Spleen (tissue), 3 donors: Measurements from ENCODE around the gene ALDH1B1.

Experiments used
- POLR2A ChIP-seq, 3 donors: fragments of 450-650 bp; IDR thresholded peaks; one replicate each; pipeline ENCODE4 v1.5.1; 2017; ENCODE audit warnings: antibody characterized with exemption in 3 of 3, mild to moderate bottlenecking in 1 of 3
- POLR2AphosphoS5 ChIP-seq, 3 donors: sonication (generic); formaldehyde crosslinking; IDR thresholded peaks; one replicate each; pipeline ENCODE4 v1.5.1; 2017; ENCODE audit warnings: antibody characterized with exemption in 3 of 3

DNA sequence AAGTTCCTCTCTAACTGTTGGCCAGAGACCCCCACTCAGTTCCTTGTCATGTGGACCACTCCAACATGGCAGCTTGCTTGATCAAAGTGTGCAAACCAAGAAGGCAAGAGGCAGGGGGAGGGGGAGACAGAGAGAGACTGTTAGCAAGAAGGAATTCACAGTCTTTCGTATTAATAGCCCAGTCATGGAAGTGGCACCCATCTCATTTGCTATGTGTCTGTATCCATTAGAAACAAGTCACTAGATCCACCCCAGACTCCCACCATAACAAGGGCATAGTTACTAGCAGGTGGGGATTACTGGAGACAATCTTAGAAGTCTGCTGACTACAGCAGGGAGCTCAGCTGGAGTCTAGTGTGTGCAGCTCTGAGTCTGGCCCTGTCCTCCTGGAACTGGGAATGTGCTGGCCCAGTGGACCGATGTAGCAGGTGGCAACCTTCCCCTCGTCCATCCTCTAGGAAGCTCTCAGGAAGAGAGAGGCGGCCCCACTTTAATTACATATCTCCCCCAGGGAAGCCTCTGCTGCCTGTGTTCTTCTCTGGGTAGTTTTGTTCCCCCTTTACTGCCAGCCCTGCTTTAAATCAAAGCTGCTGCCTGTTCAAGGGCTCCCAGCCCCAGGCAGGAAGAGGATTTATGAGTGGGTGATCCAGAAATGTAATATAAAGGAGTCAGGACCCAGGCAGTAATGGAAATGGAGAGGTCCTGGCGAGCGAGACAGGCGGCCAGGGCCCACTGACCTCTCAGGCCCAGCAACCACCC lies 47.8 kb upstream of the ALDH1B1 start:
- TF ChIP-seq POLR2A (IDR thresholded peaks at IDR 0.05) (no peak), POLR2AphosphoS5 (IDR thresholded peaks at IDR 0.05) (no peak)
